K562 (cell line): ENCODE results near the gene MRPL10. TPM values are rescaled to one million over a fixed set of nuclear protein-coding genes. Genes with fewer than 3 reads are reported as not detected.

Source experiments
- ATAC-seq: fragments of 200-7000 bp; cut with Tn5 transposase; 3 replicates; pipeline ENCODE4 v1.9.1; 2020; ENCODE audit warnings: moderate library complexity
- BruUV-seq: library from RNA; stranded (reverse); fragments of 400-500 nt; replicated peaks from 2 replicates; lab custom pipeline; 2021; lab: Mats Ljungman, UMichigan
- CTCF ChIA-PET: fragments of 300-600 bp; formaldehyde crosslinking; extraction: SDS; loops from one replicate; lab custom pipeline; 2021; ENCODE audit warnings: low intra/inter-chr PET ratio; lab: Yijun Ruan, JAX
- POLR2A ChIA-PET: fragments of 300-600, 350-650 bp; sonication (Branson Sonifier 250); formaldehyde crosslinking; extraction: SDS; loops from one replicate; lab custom pipeline; 2021; ENCODE audit warnings: antibody characterized with exemption, inconsistent platforms; lab: Yijun Ruan, JAX
- DNase-seq, 4 experiments: peaks; one replicate each; pipeline versions ENCODE4 v3.0.0 to v3.0.0-alpha.2; 2011 to 2018; ENCODE audit warnings: low spot score in 3 of 4, mixed read lengths in 3 of 4; ENCODE audit errors: extremely low read depth in 1 of 4
- FAIRE-seq: peaks from 2 replicates; lab custom pipeline; 2011; peaks lifted over from hg19 to GRCh38; lab: Jason Lieb, UNC
- H2AFZ ChIP-seq: 2 replicates; pipeline ENCODE4 v1.6.0; 2011; ENCODE audit warnings: low read depth, low read length, control low read depth, inconsistent platforms
- H3K27ac ChIP-seq: fragments of 200-600 bp; 3 replicates; pipeline ENCODE4 v1.8.0; 2011; ENCODE audit warnings: low read depth, mild to moderate bottlenecking, control low read depth, inconsistent platforms, low read length, moderate library complexity, mixed read lengths; ENCODE audit errors: extremely low read depth
- H3K27me3 ChIP-seq, 2 experiments: fragments of 300-600 bp in 1 of 2; 2 replicates in 1 of 2; 3 replicates in 1 of 2; pipeline versions ENCODE4 v1.6.0 to v1.8.0; 2011; ENCODE audit warnings: inconsistent platforms in 2 of 2, low read length in 2 of 2, mild to moderate bottlenecking in 1 of 2, mixed read lengths in 1 of 2, moderate library complexity in 1 of 2; ENCODE audit not compliant: control insufficient read depth in 2 of 2, insufficient read depth in 2 of 2
- H3K36me3 ChIP-seq: fragments of 300-600 bp; 3 replicates; pipeline ENCODE4 v1.8.0; 2011; ENCODE audit warnings: mild to moderate bottlenecking, low read length, inconsistent platforms; ENCODE audit not compliant: control insufficient read depth, insufficient read depth
- H3K4me1 ChIP-seq, 2 experiments: fragments of 200-600 bp in 1 of 2; replicated peaks in 1 of 2; 2 replicates in 1 of 2; 3 replicates in 1 of 2; pipeline versions ENCODE4 v1.5.1 to v1.8.0; 2011; ENCODE audit warnings: inconsistent platforms in 2 of 2, low read length in 2 of 2, mild to moderate bottlenecking in 1 of 2, mixed read lengths in 1 of 2, moderate library complexity in 1 of 2; ENCODE audit not compliant: control insufficient read depth in 2 of 2, insufficient read depth in 2 of 2
- H3K4me2 ChIP-seq: 2 replicates; pipeline ENCODE4 v1.6.1; 2011; ENCODE audit warnings: low read length, control low read depth, inconsistent platforms, mixed read lengths; ENCODE audit not compliant: insufficient read depth
- H3K4me3 ChIP-seq: fragments of 200-600 bp; sonication (generic), shearing (Covaris generic); 2 replicates; pipeline ENCODE4 v1.5.1; 2016; ENCODE audit warnings: control low read depth, inconsistent platforms
- H3K79me2 ChIP-seq: fragments of 200-600 bp; 3 replicates; pipeline ENCODE4 v1.8.0; 2011; ENCODE audit warnings: low read length, inconsistent platforms; ENCODE audit not compliant: control insufficient read depth, insufficient read depth
- H3K9ac ChIP-seq, 2 experiments: 2 replicates each; pipeline versions ENCODE4 v1.6.0 to v1.6.1; 2011; ENCODE audit warnings: low read depth in 2 of 2, low read length in 2 of 2, control low read depth in 1 of 2, inconsistent platforms in 1 of 2, mild to moderate bottlenecking in 1 of 2, mixed read lengths in 1 of 2; ENCODE audit not compliant: insufficient read depth in 1 of 2
- H3K9me1 ChIP-seq: one replicate; pipeline ENCODE4 v1.6.0; 2011; ENCODE audit warnings: inconsistent platforms, mild to moderate bottlenecking, low read length, moderate library complexity; ENCODE audit not compliant: control insufficient read depth, insufficient read depth
- H3K9me3 ChIP-seq: replicated peaks from 2 replicates; pipeline ENCODE4 v1.5.1; 2011; ENCODE audit warnings: low read depth, low read length, inconsistent platforms; ENCODE audit not compliant: control insufficient read depth, insufficient read depth
- H4K20me1 ChIP-seq: replicated peaks from 2 replicates; pipeline ENCODE4 v1.6.1; 2011; ENCODE audit warnings: low read length, inconsistent platforms, mixed read lengths; ENCODE audit not compliant: control insufficient read depth, insufficient read depth
- POLR3G ChIP-seq: IDR thresholded peaks from 2 replicates; pipeline ENCODE4 v1.6.1; 2011; ENCODE audit not compliant: insufficient read length, insufficient replicate concordance; ENCODE audit errors: extremely low read depth
- SAFB ChIP-seq: fragments of 200-400 bp; formaldehyde crosslinking; IDR thresholded peaks from 2 replicates; pipeline ENCODE4 v1.6.1; 2017; ENCODE audit warnings: low read depth, low read length, borderline replicate concordance
- WGBS: fragments of 100-300 bp; shearing (Covaris generic); methylation state at CpG from one replicate; pipeline ENCODE4 v1.1.6; 2016; ENCODE audit warnings: low coverage, mixed read lengths; ENCODE audit not compliant: insufficient coverage; ENCODE audit errors: missing lambda C conversion rate; 5-methylcytosine and 5-hydroxymethylcytosine counted together
- in situ Hi-C: fragments of 300-500 bp; cut with MboI; formaldehyde crosslinking; loops from 4 replicates; pipeline ENCODE4 v1.15.0; 2018; ENCODE audit warnings: inconsistent platforms, mixed read lengths
- intact Hi-C: fragments of 100-400 bp; cut with micrococcal nuclease; formaldehyde crosslinking; loops from 2 replicates; pipeline ENCODE4 v1.14.2; 2022
- polyA plus RNA-seq, 8 experiments: library from polyadenylated mRNA; depleted of rRNA in 4 of 8; stranded (reverse) in 5 of 8; unstranded in 3 of 8; fragments of >200 nt; fragmentation: Nextera tagmentation in 2 of 8; fragmentation: Illumina TruSeq in 1 of 8; extraction: Ambion mirVana in 2 of 8; extraction: Trizol in 1 of 8; gene quantifications; 2 replicates each; pipeline versions ENCODE4 v1.2.1 to v1.2.3, GENCODE V29; 2011 to 2014; ENCODE audit warnings: inconsistent platforms in 1 of 8, missing spikeins in 1 of 8
- total RNA-seq, 7 experiments: library from RNA; depleted of rRNA in 6 of 7; stranded (reverse); fragments of >200 nt in 6 of 7; fragmentation: Illumina TruSeq in 2 of 7; extraction: Trizol in 2 of 7; gene quantifications; 2 replicates each; pipeline versions ENCODE4 v1.2.1 to v1.2.3, GENCODE V29; 2011 to 2021; ENCODE audit warnings: low replicate concordance in 1 of 7
- TF ChIP-seq, protein P1 (sequence below): fragments of 250-450 bp; sonication (Bioruptor Pico); IDR thresholded peaks from 2 replicates; pipeline ENCODE4 v1.5.0; 2021

Gene MRPL10
- total and polyA plus RNA-seq, 9 of the 15 experiments (the other 6 are each of a cell fraction or from before 2014, with no cell fraction given): 27.8 to 105 (median 67.3) TPM

DNA sequence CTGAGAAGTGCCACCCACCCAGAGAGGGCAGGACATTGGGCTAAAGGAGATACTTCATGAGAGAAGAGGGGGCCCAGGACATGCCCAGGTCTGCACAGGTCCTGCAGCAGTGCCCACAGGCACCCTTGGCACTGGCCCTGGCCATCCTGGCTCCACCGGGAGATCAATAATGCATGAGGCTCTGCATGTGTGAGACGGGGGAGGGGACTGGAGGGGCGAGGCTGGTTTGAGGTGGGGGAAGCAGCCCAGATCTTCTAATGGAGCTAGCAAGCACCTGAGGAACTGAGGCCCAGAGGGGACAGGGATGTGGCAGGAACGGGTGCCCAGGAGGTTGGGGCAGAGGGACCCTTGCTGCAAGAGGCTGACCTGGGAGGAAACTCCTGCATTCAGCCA is 10.3 kb downstream of the MRPL10 start:
- peaks cover 13 to 30% of the 10 kb centered on the region in 2 experiments for H3K4me1 ChIP-seq
- peak in 2 of 4 experiments; percentile 23 to 28 for DNase-seq
- peak overlapping the region; percentile 76; the same call in 2 of the 3 replicates for H3K27ac ChIP-seq
- ChIA-PET CTCF (no interaction called here), POLR2A (interaction anchor here (1.0 to 4.0 kb wide), 3 partner anchors 10 to 124 kb away, joined by 3 to 28 read pairs (median 4); partner anchors contain the start of genes LRRC46 and MRPL10)
- no peak for FAIRE-seq
- H3K36me3 ChIP-seq: peaks cover 51% of the 10 kb centered on the region; the same call in 2 of the 3 replicates
- peak overlapping the region; percentile 97 for H3K4me2 ChIP-seq
- peak overlapping the region; percentile 79 for H3K4me3 ChIP-seq
- H2AFZ ChIP-seq: peak overlapping the region; percentile 90
- 10% methylated on average over 4 of the region's 4 CpGs for WGBS
- intact Hi-C loops: no loop called here
- H3K27me3 ChIP-seq: no peaks in the 10 kb centered on the region
- no peak for ATAC-seq
- in situ Hi-C loops: no loop called here
- peaks cover 9% of the 10 kb centered on the region for H3K79me2 ChIP-seq
- TF ChIP-seq, protein P1, sequence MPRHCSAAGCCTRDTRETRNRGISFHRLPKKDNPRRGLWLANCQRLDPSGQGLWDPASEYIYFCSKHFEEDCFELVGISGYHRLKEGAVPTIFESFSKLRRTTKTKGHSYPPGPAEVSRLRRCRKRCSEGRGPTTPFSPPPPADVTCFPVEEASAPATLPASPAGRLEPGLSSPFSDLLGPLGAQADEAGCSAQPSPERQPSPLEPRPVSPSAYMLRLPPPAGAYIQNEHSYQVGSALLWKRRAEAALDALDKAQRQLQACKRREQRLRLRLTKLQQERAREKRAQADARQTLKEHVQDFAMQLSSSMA (CRISPR knock-in tag): no peak
- no peak for TF ChIP-seq SAFB
- no peak for TF ChIP-seq POLR3G
- no TSS peak for BruUV-seq
- no peaks in the 10 kb centered on the region for H4K20me1 ChIP-seq
- H3K9me1 ChIP-seq: no peaks in the 10 kb centered on the region
- no peaks in the 10 kb centered on the region for H3K9me3 ChIP-seq
- H3K9ac ChIP-seq: peak overlapping the region; percentile 77 to 90
